Skeletal muscle tissue (tissue), 4 donors: ENCODE measurements around the gene ITIH2. TPM values are rescaled to one million over a fixed set of nuclear protein-coding genes. Genes with fewer than 3 reads are reported as not detected.
A peak's percentile ranks its signal among the peaks of the same experiment; 100 is the strongest.
"Not testable (repeated sequence)": the region's sequence is repeated elsewhere in the genome, so short reads cannot be mapped to it uniquely, and the experiment has no call there.

Source experiments
- H3K27ac ChIP-seq: one replicate; pipeline ENCODE4 v1.7.0; 2013; ENCODE audit warnings: mild to moderate bottlenecking, low read depth, low read length, inconsistent platforms
- H3K27me3 ChIP-seq, 3 donors: one replicate each; pipeline ENCODE4 v1.7.0; 2013; ENCODE audit warnings: low read length in 3 of 3; ENCODE audit not compliant: control insufficient read depth in 3 of 3, insufficient read depth in 3 of 3
- H3K36me3 ChIP-seq, 3 donors: one replicate each; pipeline ENCODE4 v1.7.0; 2013; ENCODE audit warnings: low read length in 3 of 3; ENCODE audit not compliant: control insufficient read depth in 3 of 3, insufficient read depth in 3 of 3
- H3K4me1 ChIP-seq, 3 donors: one replicate each; pipeline ENCODE4 v1.7.0; 2013; ENCODE audit warnings: low read length in 3 of 3, mild to moderate bottlenecking in 3 of 3; ENCODE audit not compliant: control insufficient read depth in 3 of 3, insufficient read depth in 3 of 3
- H3K4me3 ChIP-seq, 3 donors: one replicate each; pipeline ENCODE4 v1.7.0; 2013; ENCODE audit warnings: low read length in 3 of 3
- H3K9ac ChIP-seq, 3 donors: one replicate each; pipeline ENCODE4 v1.7.0; 2013; ENCODE audit warnings: low read length in 3 of 3, mild to moderate bottlenecking in 3 of 3, moderate library complexity in 2 of 3, low read depth in 1 of 3
- H3K9me3 ChIP-seq, 3 donors: one replicate each; pipeline ENCODE4 v1.7.0; 2013; ENCODE audit warnings: low read length in 3 of 3; ENCODE audit not compliant: control insufficient read depth in 3 of 3
- total RNA-seq: library from RNA; depleted of rRNA; stranded (reverse); fragments of >200 nt; gene quantifications from one replicate; pipeline ENCODE4 v1.2.3, GENCODE V29; 2014
- donor health status: Osteomylitis.

The ITIH2 gene
- total RNA-seq, 1 donor from 2014 or later: 1.6 TPM

GRCh38 chr10:7766241-7766640, 63.1 kb downstream of the ITIH2 start:
- Histone ChIP-seq H3K4me1 (no peaks in the 10 kb centered on the region), H3K27me3 (no peaks in the 10 kb centered on the region), H3K36me3 (peaks cover 31 to 53% (median 37%) of the 10 kb centered on the region in 3 donors)

GRCh38 chr10:7767209-7767608, 64.1 kb downstream of the ITIH2 start:
- H3K4me1 ChIP-seq: no peaks in the 10 kb centered on the region
- no peaks in the 10 kb centered on the region for H3K27me3 ChIP-seq
- H3K9ac ChIP-seq: no peak overlapping the region
- H3K4me3 ChIP-seq: no peak overlapping the region
- no peaks in the 10 kb centered on the region for H3K9me3 ChIP-seq
- peaks cover 23 to 44% (median 27%) of the 10 kb centered on the region in 3 donors for H3K36me3 ChIP-seq
- no peak overlapping the region for H3K27ac ChIP-seq

More at GRCh38 chr10:7766241-7766640, 63.1 kb downstream of the ITIH2 start:
- no peak overlapping the region for H3K4me3 ChIP-seq
- no peak overlapping the region for H3K27ac ChIP-seq
- H3K9ac ChIP-seq: no peak overlapping the region
- H3K9me3 ChIP-seq: no peaks in the 10 kb centered on the region

GRCh38 chr10:7768417-7768816, 65.3 kb downstream of the ITIH2 start:
- Histone ChIP-seq H3K9ac (no peak overlapping the region), H3K27ac (no peak overlapping the region), H3K4me1 (no peaks in the 10 kb centered on the region), H3K36me3 (peaks cover 16 to 38% (median 33%) of the 10 kb centered on the region in 3 donors), H3K9me3 (no peaks in the 10 kb centered on the region), H3K27me3 (no peaks in the 10 kb centered on the region), H3K4me3 (no peak overlapping the region)

- no peaks in the 10 kb centered on the region for H3K4me1 ChIP-seq
- H3K27me3 ChIP-seq: no peaks in the 10 kb centered on the region
- no peaks in the 10 kb centered on the region for H3K9me3 ChIP-seq
- H3K36me3 ChIP-seq: peaks cover 19 to 38% (median 35%) of the 10 kb centered on the region in 3 donors
- no peak overlapping the region for H3K9ac ChIP-seq
- no peak overlapping the region for H3K4me3 ChIP-seq
- H3K27ac ChIP-seq: no peak overlapping the region
Observed at GRCh38 chr10:7773845-7774801, 71.0 kb downstream of the ITIH2 start.

GRCh38 chr10:7776777-7777176, 73.7 kb downstream of the ITIH2 start:
- Histone ChIP-seq H3K4me3 (no peak overlapping the region), H3K27ac (no peak overlapping the region), H3K9me3 (no peaks in the 10 kb centered on the region), H3K27me3 (no peaks in the 10 kb centered on the region), H3K36me3 (peaks cover 19 to 54% (median 45%) of the 10 kb centered on the region in 3 donors), H3K4me1 (no peaks in the 10 kb centered on the region), H3K9ac (no peak overlapping the region)

GRCh38 chr10:7782194-7782593, 79.1 kb downstream of the ITIH2 start:
- not testable (repeated sequence) for H3K9ac ChIP-seq, H3K27ac ChIP-seq, H3K27me3 ChIP-seq, H3K9me3 ChIP-seq, H3K4me3 ChIP-seq, H3K4me1 ChIP-seq
- H3K36me3 ChIP-seq: peaks cover 10 to 38% (median 27%) of the 10 kb centered on the region in 3 donors

GRCh38 chr10:7786430-7786829, 83.3 kb downstream of the ITIH2 start:
- peak overlapping the region in 1 of 3 donors; percentile 97 for H3K4me3 ChIP-seq
- peak overlapping the region in 2 of 3 donors; percentile 87 to 97 for H3K9ac ChIP-seq

GRCh38 chr10:7787150-7787856, 84.2 kb downstream of the ITIH2 start:
- H3K4me1 ChIP-seq: peaks cover 26 to 41% (median 27%) of the 10 kb centered on the region in 3 donors

More at GRCh38 chr10:7786430-7786829, 83.3 kb downstream of the ITIH2 start:
- Histone ChIP-seq H3K27me3 (no peaks in the 10 kb centered on the region), H3K27ac (no peak overlapping the region), H3K9me3 (no peaks in the 10 kb centered on the region), H3K36me3 (peaks cover under 1 to 6% (median under 1%) of the 10 kb centered on the region in 3 donors), H3K4me1 (peaks cover 26 to 39% (median 27%) of the 10 kb centered on the region in 3 donors)

GRCh38 chr10:7787857-7788638, 84.9 kb downstream of the ITIH2 start, which contains the start of the genes ATP5F1C and KIN:
TSS of gene ATP5F1C (plus strand) at chr10:7788177. CDS start at chr10:7788208, 31 bp downstream.
TSS of gene KIN (minus strand) at chr10:7787993. CDS start at chr10:7787933, 60 bp downstream.
- Histone ChIP-seq H3K4me3 (peak within 1 kb of the TSS; percentile 97 to 99 (median 98)), H3K27me3 (no peaks in the 10 kb centered on the region), H3K9ac (peak within 1 kb of the TSS; percentile 93 to 99 (median 97)), H3K9me3 (no peaks in the 10 kb centered on the region), H3K4me1 (peaks cover 26 to 46% (median 27%) of the 10 kb centered on the region in 3 donors), H3K36me3 (peaks cover 0 to 6% (median 0%) of the 10 kb centered on the region in 3 donors), H3K27ac (peak within 1 kb of the TSS; percentile 92)

More at GRCh38 chr10:7787150-7787856, 84.2 kb downstream of the ITIH2 start:
- H3K27me3 ChIP-seq: no peaks in the 10 kb centered on the region
- H3K36me3 ChIP-seq: peaks cover 0 to 6% (median 0%) of the 10 kb centered on the region in 3 donors
- no peaks in the 10 kb centered on the region for H3K9me3 ChIP-seq
- peak overlapping the region; percentile 97 to 99 (median 98) for H3K4me3 ChIP-seq
- peak overlapping the region; percentile 92 for H3K27ac ChIP-seq
- peak overlapping the region; percentile 87 to 99 (median 97) for H3K9ac ChIP-seq
